ENCODE data around the gene KCNJ9.

Gene KCNJ9

GRCh38 chr1:160129966-160130365 is 48.6 kb downstream of the KCNJ9 start:
- H3K4me3 ChIP-seq = no peak overlapping the region
- no peak for TF ChIP-seq CTCF (IDR thresholded peaks at IDR 0.05)
- DNase-seq (ENCODE audit: low spot score) = no peak
- peak overlapping the region; percentile 68 to 85 for H3K27ac ChIP-seq

GRCh38 chr1:160130486-160130885 is 49.1 kb downstream of the KCNJ9 start:
- Histone ChIP-seq H3K27ac (peak overlapping the region; percentile 68 to 85), H3K4me3 (no peak overlapping the region)
- TF ChIP-seq CTCF (IDR thresholded peaks at IDR 0.05) = no peak
- no peak for DNase-seq (ENCODE audit: low spot score)

DNA sequence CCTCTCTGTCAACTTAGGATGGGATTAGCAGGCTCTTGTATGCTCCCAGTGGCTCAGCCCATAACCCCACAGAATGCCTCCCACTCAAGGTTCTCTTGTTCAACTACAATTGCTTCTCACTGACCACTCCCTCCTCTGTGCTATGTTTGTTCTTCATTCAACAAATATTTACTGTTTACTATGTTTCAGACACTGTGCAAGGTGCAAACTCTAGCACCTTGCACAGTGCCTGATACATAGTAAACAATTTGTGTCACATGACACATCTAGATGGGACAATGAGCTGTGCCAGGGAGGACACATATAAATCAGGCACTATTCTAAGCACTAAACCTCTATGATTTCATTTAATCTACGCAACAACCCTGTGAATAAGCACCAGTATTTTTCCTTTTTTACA is 49.6 kb downstream of the KCNJ9 start:
- H3K27ac ChIP-seq = peak overlapping the region; percentile 68 to 85
- no peak for DNase-seq (ENCODE audit: low spot score)
- TF ChIP-seq CTCF (IDR thresholded peaks at IDR 0.05) = no peak
- H3K4me3 ChIP-seq = no peak overlapping the region

DNA sequence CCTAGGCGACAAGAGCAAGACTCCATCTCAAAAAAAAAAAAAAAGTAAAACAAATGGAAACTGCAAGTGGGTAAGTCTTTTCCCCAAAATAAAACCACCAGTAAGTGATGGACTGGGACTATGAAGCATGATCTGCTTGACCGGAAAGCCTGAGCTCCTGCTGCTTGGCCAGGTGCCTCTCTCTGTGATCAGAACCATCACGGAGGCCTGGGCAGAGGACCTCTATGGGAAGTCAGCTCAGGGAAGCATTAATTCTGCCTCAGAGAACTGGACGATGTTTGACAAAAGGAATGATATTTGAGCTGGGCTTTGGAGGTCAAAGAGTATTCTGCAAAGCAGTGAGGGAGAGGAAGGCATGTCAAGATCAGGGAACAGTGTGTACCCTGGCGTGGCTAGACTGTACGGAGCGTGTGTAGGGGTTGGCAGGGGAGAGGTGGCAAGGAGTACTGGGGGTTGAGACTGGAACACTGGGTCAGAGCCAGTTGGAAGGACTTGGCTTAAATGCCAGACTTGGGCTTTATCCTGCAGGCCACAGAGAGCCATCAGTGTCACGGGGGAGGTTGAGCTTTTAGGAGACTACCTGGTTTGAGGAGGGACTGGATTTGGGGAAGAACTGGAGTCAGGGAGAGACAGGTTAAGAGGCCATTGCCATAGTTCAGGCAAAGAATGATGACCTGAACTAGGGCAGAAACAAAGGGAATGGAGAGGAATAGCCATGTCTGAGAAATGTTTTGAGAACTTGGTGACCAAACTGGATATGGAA is 50.6 kb downstream of the KCNJ9 start:
- H3K27ac ChIP-seq = peak overlapping the region; percentile 68 to 85
- DNase-seq (ENCODE audit: low spot score) = peak; percentile 94
- TF ChIP-seq CTCF (IDR thresholded peaks at IDR 0.05) = no peak

DNA sequence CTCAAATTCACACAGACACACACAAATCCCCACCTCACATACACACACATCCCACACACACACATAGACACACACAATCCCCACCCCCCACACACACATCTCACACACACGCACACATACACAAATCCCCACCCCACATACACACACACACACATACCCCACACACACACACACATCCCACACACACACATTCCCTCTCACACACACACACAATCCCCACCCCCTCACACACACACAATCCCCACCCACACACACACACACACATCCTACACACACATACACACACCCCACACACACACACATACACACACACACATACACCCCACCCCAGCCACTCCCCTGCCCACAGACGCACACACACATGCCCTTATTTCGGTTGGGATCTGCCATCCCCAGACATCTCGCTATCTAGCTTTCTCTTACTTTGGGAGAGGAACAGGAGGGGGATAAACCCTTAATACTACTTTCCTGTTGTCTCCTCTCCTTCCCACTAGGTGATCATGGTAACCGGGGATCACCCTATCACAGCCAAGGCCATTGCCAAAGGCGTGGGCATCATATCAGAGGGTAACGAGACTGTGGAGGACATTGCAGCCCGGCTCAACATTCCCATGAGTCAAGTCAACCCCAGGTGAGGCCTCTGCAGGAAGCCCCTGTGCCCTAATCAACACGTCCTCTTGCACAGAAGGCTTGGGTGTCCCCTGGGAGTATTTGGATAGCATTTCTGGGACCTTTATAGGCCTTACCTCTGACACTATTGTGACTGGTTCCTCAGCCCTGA is 52.8 kb downstream of the KCNJ9 start:
- TF ChIP-seq CTCF (IDR thresholded peaks at IDR 0.05) = no peak
- no peak for DNase-seq (ENCODE audit: low spot score)
- H3K4me3 ChIP-seq = no peak overlapping the region
- peak overlapping the region in 1 of 2 donors; percentile 85 for H3K27ac ChIP-seq

More for the DNA sequence above, 50.6 kb downstream of the KCNJ9 start:
- no peak overlapping the region for H3K4me3 ChIP-seq

GRCh38 chr1:160134791-160135572 is 53.6 kb downstream of the KCNJ9 start:
- H3K27ac ChIP-seq = peak overlapping the region in 1 of 2 donors; percentile 85
- DNase-seq (ENCODE audit: low spot score) = no peak
- H3K4me3 ChIP-seq = no peak overlapping the region
- TF ChIP-seq CTCF (IDR thresholded peaks at IDR 0.05) = no peak
